Hematopoietic multipotent progenitor cell treated with erythropoietin and hydrocortisone succinate and interleukin-3 and kit ligand, for 4 days (in vitro differentiated cells): ENCODE results near the gene CUBN.

Experiments
- DNase-seq: peaks from one replicate; pipeline ENCODE4 v3.0.0-alpha.2; 2015

The CUBN gene

DNA sequence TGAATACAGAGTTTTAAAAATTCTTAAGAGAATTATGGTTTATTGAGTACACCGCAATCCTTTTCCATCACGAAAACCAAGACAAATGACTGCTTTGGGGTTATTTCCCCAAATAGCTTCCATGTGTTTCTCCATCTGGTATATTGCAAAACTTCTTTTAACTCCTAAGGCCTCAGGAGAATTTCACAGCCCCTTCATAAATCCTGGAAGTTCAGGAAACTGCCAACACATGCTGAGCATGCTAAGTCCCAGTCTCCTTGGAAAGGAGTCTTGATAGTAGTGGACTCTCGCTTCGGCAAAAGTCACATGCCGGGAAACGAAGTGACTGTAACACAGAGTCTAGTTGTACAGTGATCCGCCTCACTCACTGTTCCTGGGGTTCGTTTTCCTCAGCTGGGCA, 224.3 kb downstream of the CUBN start:
- DNase-seq: no peak

DNA sequence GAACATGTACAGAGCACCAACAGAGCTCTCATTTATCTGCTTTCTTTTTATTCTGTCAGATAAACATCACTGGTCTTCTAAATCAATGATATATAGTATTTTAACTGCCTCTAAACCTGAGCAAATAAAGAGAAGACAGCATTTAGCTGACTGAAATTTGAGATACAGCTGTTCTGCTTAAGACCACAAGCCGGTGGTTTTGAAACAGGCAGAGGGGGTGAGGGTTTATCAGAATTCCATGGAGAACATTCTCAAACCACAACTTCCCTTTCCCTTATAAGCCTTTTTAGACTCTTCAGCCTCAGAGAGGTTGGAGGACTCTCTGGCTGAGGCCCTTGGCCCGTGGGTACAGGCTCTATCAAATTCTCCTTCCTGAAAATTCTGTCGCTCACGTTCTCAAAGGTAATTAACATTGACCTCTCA, 225.0 kb downstream of the CUBN start:
- DNase-seq: peak; percentile 85

DNA sequence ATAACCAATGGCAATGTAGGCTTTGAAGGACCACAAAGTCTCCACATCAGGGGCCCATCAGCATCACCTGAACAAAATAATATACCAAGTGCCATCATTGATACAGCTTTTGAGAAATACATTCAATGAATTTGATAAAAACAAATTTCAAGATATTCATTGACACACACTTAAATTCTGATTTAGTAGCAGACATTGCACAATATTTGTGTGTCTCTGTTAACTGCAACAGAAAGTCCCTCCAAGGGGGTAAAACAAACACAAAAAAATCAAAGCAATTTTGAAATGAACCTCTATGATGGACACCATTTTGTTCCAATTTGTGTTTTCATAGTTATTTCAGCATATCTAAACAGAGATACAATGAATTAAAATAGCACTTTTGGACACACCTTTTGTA, 225.6 kb downstream of the CUBN start:
- peak; percentile 12 for DNase-seq

DNA sequence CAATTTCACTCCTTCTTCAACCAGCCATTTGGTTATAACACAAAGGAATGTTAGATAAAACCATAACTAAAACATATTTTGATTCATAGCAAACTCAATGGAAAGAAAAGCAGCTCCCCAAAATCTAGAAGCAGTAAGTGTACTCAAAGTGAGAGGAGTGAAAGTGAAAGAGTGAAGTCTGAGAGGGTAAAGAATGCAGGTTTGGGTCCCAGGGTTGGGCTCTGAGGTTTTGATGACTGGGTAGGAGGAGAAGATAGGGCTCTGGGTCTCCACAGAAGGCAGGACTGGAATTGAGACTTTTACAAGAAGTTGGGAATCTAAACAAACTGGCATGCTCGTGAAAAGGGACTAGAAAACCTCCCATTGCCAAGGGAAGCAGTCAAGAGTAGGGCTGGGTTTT, 227.0 kb downstream of the CUBN start:
- no peak for DNase-seq

DNA sequence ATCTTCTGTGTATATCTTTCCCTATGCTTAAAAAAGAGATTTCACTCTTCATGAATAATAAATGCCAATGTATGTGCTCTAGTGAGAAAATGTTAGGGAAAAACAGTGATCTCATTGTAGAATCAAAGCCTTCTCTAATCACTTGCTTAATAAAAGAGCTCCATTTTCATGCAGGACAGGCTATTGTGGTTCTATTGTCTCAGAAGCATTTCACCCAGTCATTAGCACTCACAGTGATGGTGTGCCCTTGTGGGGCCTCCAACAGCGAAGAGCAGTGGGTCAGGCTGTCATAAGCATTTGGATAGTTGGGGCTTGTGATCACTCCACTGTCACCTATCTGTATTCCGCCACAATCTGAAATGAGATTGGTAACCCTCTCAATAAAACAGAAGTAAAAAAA, 228.5 kb downstream of the CUBN start:
- DNase-seq: no peak

DNA sequence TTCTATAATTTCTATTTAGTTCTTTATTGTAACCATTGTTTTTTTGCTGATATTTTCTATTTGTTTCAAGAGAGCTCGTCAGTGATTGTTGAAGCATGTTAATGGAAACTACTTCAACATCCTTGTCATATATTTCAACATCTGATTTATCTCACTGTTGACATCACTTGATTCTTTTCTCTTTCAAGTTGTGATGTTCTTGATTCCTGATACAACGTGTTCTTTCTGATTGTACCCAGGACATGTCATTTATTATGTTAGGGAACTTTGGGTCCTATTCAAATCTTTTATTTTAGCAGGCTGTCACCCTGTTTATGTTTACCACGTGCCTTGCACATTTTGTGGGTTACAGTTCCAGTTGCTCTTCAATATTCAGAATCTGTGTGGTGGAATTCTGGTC, 232.6 kb downstream of the CUBN start:
- no peak for DNase-seq

DNA sequence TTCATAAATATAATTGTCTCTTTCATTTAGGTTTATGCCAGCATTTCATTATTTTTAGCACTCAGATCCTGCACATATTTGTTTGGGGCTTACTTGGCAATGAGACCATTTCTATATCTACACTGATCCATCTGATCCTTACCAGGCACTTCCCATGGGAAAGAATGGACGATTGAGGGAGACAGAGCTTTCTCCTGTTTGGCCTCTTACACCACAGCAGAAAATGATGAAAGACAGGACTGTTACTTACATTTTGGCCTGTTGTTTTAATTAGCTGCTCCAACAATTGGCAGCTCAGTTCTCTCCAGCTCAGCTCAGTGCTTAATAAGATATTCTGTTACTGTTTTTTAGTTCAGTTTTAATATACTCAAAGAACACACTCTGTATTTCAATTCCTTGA, 234.8 kb downstream of the CUBN start:
- DNase-seq: no peak

DNA sequence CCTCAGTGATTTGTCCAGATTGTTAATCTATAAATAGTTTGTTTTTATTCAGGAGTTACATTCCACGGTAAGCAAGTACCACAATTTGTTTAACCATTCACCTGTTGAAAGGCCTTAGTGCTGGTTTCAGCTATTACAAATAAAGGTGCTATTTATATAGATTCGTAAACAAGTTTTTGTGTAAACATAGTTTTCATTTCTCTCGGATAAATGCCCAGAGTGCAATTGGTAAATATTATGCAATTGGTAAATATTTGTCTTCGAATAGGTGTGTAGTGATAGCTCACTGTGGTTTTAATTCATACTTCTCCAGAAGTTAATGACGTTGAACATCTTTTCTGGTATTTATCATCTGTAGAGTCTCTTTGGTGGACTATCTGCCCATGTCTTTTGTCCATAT, 235.9 kb downstream of the CUBN start:
- no peak for DNase-seq

DNA sequence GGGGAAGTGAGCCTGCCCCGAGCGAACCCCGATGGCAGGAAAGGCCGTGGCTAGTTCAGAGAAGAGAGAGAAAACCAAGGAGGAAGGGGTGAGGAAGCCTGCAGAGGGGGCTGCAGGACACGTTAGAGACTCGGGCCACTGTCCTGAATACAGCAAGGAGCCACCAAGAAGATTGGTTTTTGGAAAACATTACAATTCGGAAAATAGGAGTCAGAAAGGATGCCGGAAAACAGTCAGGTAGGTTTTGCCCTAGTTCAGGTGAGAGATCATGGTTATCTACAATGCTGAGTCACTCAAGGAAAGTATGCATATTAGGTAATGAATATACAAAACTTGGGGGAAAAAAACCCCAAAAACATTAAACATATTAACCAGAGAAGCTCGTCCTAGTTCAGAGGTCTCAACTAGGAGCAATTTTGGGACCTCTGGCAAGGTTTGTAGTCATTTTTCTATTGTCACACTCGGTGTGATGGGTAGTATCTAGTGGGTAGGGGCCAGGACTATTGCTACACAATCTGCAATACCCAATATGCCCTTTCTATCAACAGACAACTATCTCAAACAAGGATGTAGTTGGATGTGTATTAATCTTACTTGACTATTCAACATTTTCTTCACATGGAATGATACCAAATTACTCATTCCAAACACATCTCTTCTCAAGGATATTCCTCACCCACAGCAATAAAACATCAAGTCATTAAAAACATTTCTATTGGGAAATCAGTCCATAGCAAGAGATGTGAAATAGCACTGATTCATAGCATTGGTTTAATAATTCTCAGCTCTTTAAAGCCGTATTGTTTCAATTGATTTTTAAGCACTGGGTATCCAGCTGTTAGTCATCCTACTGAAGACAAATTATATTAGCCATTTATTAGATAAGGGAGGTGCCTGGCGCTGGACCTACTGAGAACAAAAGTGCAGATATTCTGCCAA, 238.0 kb downstream of the CUBN start:
- peak; percentile 88 for DNase-seq

DNA sequence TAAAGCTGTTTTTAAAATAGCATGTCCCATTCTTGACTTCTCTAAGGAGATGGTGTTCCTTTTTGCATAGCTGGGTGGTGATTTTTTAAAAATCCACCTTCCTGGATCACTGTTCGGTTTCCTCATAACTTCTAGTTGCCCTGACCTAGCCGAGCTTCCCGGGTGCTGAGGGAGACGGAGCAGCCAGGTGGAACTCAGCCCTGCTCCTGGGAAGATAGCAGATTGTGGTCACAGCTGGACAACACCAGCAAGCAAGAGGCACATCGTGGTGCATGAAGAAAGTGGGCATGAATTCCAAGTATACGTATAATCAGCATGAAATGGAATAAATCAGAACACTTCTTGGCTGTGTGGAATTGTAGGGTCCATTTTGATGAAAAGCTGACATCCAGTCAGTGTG, 238.9 kb downstream of the CUBN start:
- no peak for DNase-seq

DNA sequence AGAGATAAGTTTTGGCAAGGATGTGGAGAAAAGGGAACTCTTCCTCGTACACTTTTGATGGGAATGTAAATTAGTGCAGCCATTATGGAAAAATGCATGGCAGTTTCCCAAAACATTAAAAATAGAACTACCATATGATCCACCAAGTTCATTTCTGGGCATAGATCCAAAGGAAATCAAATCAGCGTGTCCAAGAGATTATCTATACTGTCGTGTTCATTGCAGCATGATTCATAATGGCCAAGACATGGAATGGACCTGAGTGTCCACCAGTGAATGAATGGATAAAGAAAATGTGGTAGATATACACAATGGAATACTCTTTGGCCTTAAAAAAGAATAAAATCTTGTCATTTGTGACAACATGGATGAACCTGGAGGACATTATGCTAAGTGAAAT, 242.0 kb downstream of the CUBN start:
- no peak for DNase-seq

DNA sequence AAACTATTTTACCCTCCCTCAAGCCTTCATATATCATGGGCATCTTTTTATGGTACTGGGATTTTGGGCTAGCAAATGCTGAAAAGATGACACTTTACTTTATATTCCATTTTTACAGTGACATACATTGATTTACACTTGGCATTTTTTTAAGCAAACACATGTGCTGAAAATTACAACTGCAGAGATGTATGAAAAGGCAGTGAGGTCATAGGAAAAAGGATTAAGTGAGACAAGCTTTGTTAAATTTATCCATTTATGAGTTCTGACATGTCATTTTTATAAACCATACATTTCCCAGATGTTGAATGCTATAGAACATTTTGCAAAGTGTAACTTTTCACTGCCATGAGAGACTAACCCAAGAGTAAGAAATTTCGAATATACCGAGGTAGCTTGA, 243.6 kb downstream of the CUBN start:
- DNase-seq: no peak

DNA sequence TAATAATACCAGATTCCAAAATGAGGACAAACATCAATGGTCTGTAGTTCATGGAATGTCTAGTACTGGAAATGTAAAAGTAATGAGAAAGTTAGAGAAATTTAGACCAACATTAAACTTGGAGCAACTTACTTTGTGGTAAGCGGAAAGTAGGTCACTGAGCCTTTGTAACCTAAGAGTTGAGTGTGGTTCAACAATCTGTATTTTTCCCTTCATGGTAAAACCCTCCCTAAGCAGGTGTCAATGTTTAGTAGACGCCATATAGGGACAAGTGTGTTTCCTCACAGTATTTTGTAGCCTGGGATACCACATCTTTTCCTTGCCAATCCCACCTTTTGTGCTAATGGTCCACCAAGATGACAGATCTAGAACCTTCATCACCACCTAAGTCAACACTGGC, 245.1 kb downstream of the CUBN start:
- DNase-seq: no peak

DNA sequence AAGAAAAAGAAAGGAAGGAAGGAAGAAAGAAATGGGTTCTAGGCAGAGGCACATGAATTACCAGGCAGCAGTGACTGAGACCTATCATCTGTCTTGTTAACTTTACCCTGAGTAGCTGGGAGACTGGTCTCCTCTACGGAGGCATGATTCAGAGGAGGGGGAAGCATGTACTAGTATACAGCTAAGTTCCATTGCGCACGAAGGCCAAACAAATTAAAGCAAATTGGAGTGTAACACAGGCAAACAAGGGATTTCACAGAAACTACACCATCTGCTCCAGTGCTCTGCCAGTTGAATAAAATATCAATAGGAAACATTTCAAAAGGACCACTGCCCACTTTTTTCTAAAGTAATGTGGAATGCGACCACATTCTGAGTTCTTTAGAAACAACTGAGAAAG, 246.5 kb downstream of the CUBN start:
- no peak for DNase-seq

DNA sequence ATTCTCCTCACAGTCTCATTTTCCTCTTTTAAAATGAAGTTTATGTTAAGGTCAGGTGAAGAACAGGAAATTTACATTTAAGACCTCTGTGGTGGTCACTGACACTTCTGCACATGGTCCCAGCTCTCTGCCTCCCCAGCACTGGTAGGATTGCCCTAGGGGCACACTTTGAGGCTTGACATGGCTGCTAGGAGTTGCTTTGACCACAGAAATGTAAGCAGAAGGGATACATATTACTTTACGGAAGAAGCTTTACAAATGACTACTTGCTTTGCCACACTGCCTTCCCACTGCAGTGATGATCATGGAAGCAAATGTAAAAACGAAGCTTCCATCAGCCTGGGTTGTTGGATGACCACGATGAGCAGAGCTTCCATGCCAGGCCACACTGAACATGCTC, 259.3 kb downstream of the CUBN start:
- no peak for DNase-seq

DNA sequence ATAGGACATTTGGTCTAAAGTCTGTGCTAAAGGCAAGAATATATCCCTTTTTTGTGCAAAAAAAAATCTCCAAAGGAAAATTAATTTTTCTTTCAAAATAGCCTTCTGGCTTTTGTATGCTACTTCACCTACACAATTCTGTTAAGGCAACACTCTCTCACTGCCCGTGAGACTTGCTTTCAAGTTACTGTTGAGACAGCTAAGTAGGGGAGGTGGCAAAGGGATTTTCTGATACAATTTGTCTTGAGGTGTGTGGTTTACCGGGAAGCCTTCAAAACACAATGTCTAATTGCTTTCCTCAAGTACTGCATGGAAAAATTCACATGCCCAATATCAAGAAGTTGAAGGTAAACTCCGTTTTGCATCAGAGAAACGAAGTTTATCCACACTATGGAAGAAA, 261.6 kb downstream of the CUBN start:
- no peak for DNase-seq

DNA sequence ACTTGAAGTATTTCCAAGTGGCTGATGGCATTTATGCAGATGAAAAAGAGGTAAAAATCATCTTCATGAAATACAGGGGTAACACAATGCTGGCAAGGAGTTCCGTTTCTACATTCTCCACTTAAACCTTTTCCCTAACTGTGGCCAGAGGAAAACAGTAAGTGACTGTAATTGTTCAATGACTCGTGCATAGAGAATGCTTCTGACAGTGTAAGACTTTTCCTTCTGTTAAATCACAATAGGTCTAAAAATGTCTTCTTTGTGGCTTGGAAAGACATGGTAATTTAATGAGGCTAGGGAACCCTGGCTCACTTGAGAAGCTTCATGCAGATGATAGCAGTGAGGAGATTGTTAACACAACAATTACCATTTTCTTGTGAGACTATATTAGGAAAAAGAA, 262.1 kb downstream of the CUBN start:
- DNase-seq: no peak

DNA sequence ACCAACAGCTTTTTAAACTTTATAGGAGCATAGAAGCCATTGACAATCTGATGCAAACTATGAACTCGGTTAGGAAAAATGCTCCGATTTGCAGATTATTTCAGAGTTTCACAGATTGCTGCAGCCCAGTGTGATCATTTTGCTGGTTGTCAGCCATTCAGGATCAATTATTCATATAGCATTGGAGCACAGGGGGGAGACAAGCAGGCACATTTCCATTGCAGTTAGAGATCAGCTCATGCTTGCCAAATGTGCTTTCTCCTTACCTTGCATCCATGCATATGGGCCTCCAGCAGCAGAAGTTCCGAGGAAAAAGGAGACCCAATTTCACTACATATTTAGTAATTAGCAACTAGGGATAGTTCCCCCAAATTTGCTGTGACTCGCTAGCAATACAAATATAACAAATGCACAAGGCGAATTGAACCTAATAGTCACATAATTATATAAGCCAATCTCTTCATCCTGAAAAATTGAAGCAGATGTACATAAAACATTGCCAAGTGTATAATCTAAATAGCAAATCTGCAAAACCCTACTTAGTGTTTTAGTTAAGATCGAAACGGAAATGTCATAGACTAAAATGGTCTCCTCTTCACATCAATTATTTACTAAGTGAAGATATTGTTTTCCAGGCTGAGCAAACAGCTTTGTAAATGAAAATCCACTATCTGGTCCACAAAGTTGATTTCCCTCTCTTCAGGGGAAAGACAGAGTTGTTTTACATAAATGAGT, 262.9 kb downstream of the CUBN start:
- DNase-seq: no peak

DNA sequence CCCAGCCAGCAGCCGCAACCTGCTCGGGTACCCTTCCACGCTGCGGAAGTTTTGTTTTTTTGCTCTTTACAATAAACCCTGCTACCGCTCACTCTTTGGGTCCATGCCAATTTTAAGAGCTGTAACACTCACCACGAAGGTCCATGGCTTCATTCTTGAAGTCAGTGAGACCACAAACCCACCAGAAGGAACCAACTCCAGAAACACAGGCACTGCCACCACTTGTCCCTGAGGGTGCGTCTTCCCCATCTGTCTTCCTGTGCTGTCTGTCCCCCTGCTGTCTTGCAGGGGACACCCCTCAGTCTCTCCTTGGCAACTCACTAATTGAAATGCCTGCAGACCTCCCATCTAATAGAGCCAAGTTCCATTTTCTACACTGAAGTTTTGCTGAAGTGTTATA, 263.8 kb downstream of the CUBN start:
- DNase-seq: peak; percentile 48

DNA sequence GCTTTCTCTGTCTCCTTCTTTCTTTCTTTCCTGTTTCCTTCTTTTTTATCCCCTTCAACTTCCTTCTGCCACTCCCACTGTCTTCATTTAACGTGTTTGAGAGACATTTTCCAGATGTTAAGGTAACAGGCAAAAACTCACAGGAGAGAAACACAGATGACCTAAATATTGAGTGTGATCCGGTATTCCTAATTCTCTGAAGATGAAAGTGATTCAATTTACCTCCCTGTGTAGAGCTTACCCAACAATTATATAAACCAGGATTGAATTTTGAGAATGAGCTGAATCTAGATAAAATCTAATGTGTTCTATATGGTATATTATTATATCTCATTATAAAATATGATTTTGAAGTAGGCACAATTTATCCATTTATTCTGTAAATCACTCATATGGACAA, 265.8 kb downstream of the CUBN start:
- DNase-seq: no peak

DNA sequence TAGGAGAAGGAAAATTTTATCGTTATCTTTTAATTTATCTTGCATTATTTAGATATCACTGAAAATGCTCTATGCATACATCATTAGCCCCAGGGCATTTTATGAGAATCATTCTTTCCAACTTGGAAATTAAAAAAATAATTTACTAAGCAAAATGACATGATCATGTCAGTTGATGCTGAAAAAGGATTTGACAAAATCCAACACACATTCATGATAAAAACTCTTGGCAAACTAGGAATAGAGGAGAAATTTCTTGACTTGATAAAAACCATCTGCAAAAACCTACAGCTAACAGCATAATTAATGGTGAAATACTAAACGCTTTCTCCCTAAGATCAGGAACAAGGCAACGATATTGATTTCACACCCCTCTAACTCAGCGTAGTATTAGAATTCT, 272.2 kb downstream of the CUBN start:
- DNase-seq: no peak

DNA sequence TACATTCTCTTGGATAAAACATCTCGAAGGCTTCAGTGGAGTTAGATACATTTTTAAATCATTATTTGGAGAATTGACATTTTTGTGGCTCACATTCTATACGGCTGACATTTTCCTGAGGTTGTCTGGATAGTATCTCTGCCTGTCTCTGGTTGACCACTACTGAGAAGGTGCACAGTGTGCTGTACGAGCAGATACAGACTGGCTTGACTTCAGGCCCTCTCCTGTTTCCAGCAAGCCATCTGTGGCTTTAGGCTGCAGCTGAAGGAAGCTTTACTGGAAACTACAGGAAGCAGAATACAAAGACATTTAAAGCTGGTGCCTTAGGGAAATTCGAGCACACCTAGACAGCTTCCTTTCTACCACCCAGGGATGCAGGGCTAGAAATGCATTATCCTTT, 273.0 kb downstream of the CUBN start:
- DNase-seq: no peak

DNA sequence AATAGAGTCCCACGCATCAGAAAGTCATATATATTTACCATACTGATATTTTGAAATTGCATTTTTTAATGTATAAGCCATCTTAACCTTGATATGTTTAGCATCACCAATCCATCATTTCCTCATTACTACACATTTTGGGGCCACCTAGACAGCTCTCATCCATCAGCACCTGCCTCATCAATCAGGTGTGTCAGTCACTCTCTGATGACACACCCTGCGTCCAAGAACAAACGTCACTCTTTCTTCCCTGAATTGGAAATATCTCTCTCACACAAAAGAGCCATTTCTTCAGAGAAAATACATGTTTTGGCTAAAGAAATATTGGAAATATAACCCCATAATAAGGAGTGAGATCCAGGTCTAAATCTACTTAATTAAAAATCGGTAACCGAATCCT, 273.5 kb downstream of the CUBN start:
- DNase-seq: no peak

DNA sequence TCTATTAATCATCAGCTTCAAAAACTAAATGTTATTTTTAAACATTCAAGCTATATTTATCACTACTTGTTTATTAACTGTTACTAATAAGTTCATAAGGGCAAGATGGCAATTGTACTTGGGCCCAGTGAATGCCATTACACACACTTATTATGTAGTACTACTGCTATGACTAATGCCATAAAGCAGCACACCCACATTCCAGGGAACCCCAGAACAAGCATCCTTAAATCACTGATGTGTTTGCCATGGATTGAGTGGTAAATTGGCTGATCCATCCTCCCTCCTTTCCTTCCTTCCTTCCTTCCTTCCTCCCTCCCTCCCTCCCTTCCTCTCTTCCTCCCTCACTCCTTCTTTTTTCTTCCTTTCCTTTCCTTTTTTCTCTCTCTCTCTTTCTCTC, 275.0 kb downstream of the CUBN start:
- DNase-seq: no peak

DNA sequence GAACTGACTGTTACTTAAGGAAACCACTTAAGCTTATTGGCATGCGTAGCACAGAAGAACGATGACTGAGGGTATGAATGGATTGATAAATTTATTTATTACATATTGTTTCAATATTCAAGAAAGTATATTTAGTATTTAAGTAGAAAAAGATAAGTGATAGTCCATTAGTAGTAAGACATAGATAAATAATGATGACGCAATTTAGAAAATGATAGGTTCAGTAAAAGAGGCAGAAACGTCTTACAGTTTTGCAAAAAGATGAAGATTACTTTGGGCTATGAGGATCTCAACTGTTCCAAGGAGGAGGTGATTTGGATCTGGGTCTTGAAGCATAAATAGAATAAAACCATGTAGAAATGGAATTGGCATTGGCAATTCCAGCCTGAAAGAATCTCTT, 275.8 kb downstream of the CUBN start:
- DNase-seq: no peak
